SH-SY5Y (cell line): ENCODE data around the gene CNTN5.

Experiments
- GATA2 ChIP-seq: IDR thresholded peaks from 2 replicates; pipeline ENCODE4 v1.6.1; 2011; ENCODE audit warnings: mild to moderate bottlenecking, low read depth, low read length
- GATA3 ChIP-seq: IDR thresholded peaks from 2 replicates; pipeline ENCODE4 v1.6.1; 2011; ENCODE audit warnings: low read depth, mild to moderate bottlenecking, low read length, moderate library complexity

DNA sequence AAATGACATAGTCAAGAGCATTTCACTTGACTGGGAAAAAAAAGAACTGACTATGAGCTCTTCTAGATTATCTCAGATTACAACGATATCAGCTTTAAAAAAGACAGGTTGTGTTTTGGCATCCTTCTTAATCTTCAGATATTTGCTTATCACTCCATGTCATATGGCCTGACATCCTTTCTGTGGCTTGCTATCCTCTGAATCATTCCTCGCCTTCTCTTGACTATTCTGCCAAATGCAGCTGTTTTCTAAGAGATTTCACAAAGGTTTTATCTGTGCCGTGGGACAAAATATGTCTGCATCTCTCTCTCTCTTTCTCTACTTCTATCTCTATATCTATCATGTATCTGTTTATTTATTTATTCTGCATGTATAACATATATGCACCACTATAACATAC lies 746.1 kb downstream of the CNTN5 start:
- TF ChIP-seq GATA2 (no peak), GATA3 (no peak)
